ENCODE data around the gene ADARB2.

The ADARB2 gene

DNA sequence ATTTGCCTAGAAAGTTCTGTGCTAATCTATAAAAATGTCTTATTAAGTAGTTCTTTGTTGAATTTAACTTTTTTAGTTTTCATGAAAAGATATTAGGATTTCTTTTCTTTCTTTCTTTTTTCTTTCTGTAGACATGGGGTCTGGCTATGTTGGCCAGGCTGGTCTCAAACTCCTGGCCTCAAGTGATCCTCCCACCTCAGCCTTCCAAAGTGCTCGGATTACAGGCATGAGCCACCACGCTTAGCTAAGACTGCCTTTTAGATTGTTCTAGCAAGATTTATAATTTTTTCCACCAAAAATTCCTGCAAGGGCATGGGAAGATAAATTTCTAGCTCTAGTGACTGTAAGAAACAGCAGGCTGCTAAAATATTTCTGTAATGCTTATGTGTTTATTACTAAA is 540.7 kb downstream of the ADARB2 start:
- no peaks in the 10 kb centered on the region for H3K9me3 ChIP-seq (ENCODE audit: control insufficient read depth in 1 of 2, low read length in 2 of 2)

DNA sequence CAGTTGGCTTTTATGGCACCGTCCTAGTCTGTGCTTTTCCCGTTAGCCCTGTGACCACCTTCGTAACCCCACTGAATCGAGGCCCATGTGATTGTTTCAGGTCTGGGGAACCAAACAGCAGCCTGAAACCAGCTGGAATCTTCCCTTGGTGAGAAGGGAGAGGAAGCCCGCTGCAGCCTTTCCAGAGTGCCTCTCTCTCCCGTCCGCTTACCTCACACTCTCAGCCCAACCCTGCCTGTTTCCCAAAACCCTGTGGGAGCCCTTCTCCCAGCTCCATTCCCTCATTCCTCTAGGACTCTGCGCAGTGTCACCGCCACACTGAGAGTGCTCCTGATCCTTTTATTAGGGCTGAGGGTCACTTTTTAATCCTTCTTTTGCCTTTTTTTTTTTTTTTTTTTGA is 541.5 kb downstream of the ADARB2 start:
- H3K4me3 ChIP-seq (ENCODE audit: low read depth in 1 of 2, low read length in 2 of 2), result no peak overlapping the region
- H3K9me3 ChIP-seq (ENCODE audit: control insufficient read depth in 1 of 2, low read length in 2 of 2), result no peaks in the 10 kb centered on the region
- H3K27ac ChIP-seq (ENCODE audit: low read length), result no peak overlapping the region
- no peaks in the 10 kb centered on the region for H3K27me3 ChIP-seq (ENCODE audit: low read depth, low read length)
- no peaks in the 10 kb centered on the region for H3K4me1 ChIP-seq (ENCODE audit: control insufficient read depth in 1 of 2, insufficient read depth in 2 of 2, low read length in 2 of 2)
- no peaks in the 10 kb centered on the region for H3K36me3 ChIP-seq (ENCODE audit: control insufficient read depth in 1 of 2, insufficient read depth in 2 of 2, low read length in 2 of 2)

More for the DNA sequence above, 540.7 kb downstream of the ADARB2 start:
- Histone ChIP-seq H3K27me3 (ENCODE audit: low read depth, low read length) (no peaks in the 10 kb centered on the region), H3K36me3 (ENCODE audit: control insufficient read depth in 1 of 2, insufficient read depth in 2 of 2, low read length in 2 of 2) (no peaks in the 10 kb centered on the region), H3K27ac (ENCODE audit: low read length) (no peak overlapping the region), H3K4me3 (ENCODE audit: low read depth in 1 of 2, low read length in 2 of 2) (no peak overlapping the region), H3K4me1 (ENCODE audit: control insufficient read depth in 1 of 2, insufficient read depth in 2 of 2, low read length in 2 of 2) (no peaks in the 10 kb centered on the region)

DNA sequence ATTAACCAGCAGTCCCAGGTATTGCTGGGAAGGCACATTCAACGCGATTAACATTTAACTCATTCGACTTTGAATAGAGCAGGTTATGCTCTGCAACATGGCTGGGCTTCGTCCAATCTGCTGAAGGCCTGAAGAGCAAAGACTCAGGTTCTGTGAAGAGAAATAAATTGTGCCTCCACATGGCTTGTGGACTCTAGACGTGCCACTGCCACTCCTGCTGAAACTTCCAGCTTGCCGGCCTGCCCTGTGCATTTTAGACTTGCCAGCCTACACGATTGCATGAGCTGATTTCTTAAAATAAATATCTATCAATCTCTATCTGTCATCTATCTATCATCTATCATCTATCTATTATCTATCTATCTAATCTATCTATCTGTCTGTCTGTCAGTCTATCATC is 543.2 kb downstream of the ADARB2 start:
- H3K4me1 ChIP-seq (ENCODE audit: control insufficient read depth in 1 of 2, insufficient read depth in 2 of 2, low read length in 2 of 2), result no peaks in the 10 kb centered on the region
- no peaks in the 10 kb centered on the region for H3K27me3 ChIP-seq (ENCODE audit: low read depth, low read length)
- no peaks in the 10 kb centered on the region for H3K36me3 ChIP-seq (ENCODE audit: control insufficient read depth in 1 of 2, insufficient read depth in 2 of 2, low read length in 2 of 2)
- H3K9me3 ChIP-seq (ENCODE audit: control insufficient read depth in 1 of 2, low read length in 2 of 2), result no peaks in the 10 kb centered on the region
- H3K4me3 ChIP-seq (ENCODE audit: low read depth in 1 of 2, low read length in 2 of 2), result no peak overlapping the region
- no peak overlapping the region for H3K27ac ChIP-seq (ENCODE audit: low read length)

DNA sequence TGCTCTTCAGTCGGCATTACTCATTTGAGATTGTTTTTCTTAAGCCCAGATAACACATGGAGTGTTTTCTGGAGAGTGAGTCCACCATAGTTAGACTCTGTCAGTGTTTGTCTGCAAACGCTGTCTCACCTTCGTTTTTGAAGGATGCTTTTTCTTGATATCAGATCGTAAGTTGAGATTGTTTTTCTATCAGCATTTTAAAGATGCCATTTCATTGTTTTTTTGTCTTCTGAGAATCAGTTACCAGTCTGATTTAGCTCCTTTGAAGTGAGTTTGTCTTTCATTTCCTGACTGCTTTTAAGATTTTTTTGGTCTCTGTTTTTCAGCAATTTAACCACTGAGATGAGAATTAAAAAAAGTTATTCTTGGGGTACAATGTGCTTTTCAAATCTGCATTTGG is 543.8 kb downstream of the ADARB2 start:
- Histone ChIP-seq H3K27ac (ENCODE audit: low read length) (no peak overlapping the region), H3K36me3 (ENCODE audit: control insufficient read depth in 1 of 2, insufficient read depth in 2 of 2, low read length in 2 of 2) (no peaks in the 10 kb centered on the region), H3K27me3 (ENCODE audit: low read depth, low read length) (no peaks in the 10 kb centered on the region)

DNA sequence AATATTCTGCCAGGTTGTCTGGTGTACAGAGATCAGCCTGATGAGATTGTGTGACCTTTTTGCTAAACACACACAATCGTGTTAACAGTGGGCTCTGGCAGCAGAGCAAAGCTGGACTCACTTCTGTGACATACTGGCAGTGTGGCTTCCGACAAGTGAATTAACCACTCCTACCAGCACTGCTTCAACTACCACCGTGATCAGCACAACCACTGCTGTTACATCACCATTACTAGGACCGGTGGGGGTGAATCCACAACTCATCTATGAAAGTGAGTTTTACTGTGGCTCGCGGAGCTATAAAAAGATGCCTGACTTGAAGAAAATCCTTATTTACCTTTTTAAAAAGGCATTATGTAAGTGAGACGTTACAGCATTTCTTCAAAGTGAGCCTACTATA is 545.6 kb downstream of the ADARB2 start:
- no peaks in the 10 kb centered on the region for H3K27me3 ChIP-seq (ENCODE audit: low read depth, low read length)
- H3K4me1 ChIP-seq (ENCODE audit: control insufficient read depth in 1 of 2, insufficient read depth in 2 of 2, low read length in 2 of 2), result no peaks in the 10 kb centered on the region
- H3K4me3 ChIP-seq (ENCODE audit: low read depth in 1 of 2, low read length in 2 of 2), result no peak overlapping the region
- no peak overlapping the region for H3K27ac ChIP-seq (ENCODE audit: low read length)
- H3K9me3 ChIP-seq (ENCODE audit: control insufficient read depth in 1 of 2, low read length in 2 of 2), result no peaks in the 10 kb centered on the region
- no peaks in the 10 kb centered on the region for H3K36me3 ChIP-seq (ENCODE audit: control insufficient read depth in 1 of 2, insufficient read depth in 2 of 2, low read length in 2 of 2)

More for the DNA sequence above, 543.8 kb downstream of the ADARB2 start:
- no peaks in the 10 kb centered on the region for H3K9me3 ChIP-seq (ENCODE audit: control insufficient read depth in 1 of 2, low read length in 2 of 2)
- H3K4me1 ChIP-seq (ENCODE audit: control insufficient read depth in 1 of 2, insufficient read depth in 2 of 2, low read length in 2 of 2), result no peaks in the 10 kb centered on the region
- H3K4me3 ChIP-seq (ENCODE audit: low read depth in 1 of 2, low read length in 2 of 2), result no peak overlapping the region

DNA sequence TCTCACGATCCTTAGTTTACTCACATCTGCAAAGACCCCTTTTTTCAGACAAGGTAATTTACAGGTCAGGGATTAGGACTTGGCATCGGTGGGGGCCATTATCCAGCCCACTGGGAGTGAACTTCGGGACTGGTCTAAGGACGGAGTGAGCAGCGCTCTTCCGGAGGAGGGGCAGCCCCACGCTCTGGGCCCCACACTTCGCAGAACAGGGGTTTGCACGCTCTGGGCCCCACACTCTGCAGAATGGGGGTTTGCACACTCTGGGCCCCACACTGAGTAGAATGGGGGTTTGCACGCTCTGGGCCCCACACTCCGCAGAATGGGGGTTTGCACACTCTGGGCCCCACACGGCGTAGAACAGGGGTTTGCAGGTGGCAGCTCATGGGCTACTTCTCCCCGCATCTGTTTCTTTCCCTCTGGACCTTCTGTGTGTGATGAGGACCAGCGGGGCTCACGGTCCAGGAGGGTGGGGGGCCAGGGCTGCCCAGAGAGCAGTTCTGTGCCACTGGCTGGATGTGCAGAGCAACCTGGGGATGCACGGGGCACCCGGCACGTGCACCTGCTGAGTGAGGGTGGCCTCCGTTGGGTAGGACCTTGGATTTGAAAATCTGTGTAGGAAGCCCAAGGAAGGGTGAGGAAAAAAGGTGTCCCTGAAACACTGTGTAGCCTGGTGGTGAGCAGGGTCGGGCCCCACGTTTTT is 546.4 kb downstream of the ADARB2 start:
- Histone ChIP-seq H3K9me3 (ENCODE audit: control insufficient read depth in 1 of 2, low read length in 2 of 2) (no peaks in the 10 kb centered on the region), H3K4me3 (ENCODE audit: low read depth in 1 of 2, low read length in 2 of 2) (no peak overlapping the region), H3K27me3 (ENCODE audit: low read depth, low read length) (no peaks in the 10 kb centered on the region), H3K4me1 (ENCODE audit: control insufficient read depth in 1 of 2, insufficient read depth in 2 of 2, low read length in 2 of 2) (no peaks in the 10 kb centered on the region), H3K27ac (ENCODE audit: low read length) (no peak overlapping the region), H3K36me3 (ENCODE audit: control insufficient read depth in 1 of 2, insufficient read depth in 2 of 2, low read length in 2 of 2) (no peaks in the 10 kb centered on the region)

DNA sequence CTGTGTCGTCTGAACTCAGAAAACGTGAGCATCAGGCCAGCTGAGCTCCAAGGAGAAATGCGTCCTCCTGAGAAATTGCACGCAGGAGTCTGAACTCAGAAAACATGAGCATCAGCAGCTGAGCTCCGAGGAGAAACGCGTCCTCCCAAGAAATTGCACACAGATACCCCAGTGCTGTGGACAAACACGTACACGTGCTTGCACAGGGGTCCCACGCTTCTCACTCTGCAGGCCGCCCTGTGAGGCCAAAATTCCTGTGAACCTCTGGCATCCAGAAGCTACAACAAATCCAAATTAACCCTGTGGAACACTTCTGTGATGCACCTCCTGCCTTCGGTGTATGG is 547.3 kb downstream of the ADARB2 start:
- no peaks in the 10 kb centered on the region for H3K9me3 ChIP-seq (ENCODE audit: control insufficient read depth in 1 of 2, low read length in 2 of 2)
- H3K4me1 ChIP-seq (ENCODE audit: control insufficient read depth in 1 of 2, insufficient read depth in 2 of 2, low read length in 2 of 2), result no peaks in the 10 kb centered on the region
- no peak overlapping the region for H3K27ac ChIP-seq (ENCODE audit: low read length)
- no peaks in the 10 kb centered on the region for H3K36me3 ChIP-seq (ENCODE audit: control insufficient read depth in 1 of 2, insufficient read depth in 2 of 2, low read length in 2 of 2)
- no peak overlapping the region for H3K4me3 ChIP-seq (ENCODE audit: low read depth in 1 of 2, low read length in 2 of 2)
- no peaks in the 10 kb centered on the region for H3K27me3 ChIP-seq (ENCODE audit: low read depth, low read length)

DNA sequence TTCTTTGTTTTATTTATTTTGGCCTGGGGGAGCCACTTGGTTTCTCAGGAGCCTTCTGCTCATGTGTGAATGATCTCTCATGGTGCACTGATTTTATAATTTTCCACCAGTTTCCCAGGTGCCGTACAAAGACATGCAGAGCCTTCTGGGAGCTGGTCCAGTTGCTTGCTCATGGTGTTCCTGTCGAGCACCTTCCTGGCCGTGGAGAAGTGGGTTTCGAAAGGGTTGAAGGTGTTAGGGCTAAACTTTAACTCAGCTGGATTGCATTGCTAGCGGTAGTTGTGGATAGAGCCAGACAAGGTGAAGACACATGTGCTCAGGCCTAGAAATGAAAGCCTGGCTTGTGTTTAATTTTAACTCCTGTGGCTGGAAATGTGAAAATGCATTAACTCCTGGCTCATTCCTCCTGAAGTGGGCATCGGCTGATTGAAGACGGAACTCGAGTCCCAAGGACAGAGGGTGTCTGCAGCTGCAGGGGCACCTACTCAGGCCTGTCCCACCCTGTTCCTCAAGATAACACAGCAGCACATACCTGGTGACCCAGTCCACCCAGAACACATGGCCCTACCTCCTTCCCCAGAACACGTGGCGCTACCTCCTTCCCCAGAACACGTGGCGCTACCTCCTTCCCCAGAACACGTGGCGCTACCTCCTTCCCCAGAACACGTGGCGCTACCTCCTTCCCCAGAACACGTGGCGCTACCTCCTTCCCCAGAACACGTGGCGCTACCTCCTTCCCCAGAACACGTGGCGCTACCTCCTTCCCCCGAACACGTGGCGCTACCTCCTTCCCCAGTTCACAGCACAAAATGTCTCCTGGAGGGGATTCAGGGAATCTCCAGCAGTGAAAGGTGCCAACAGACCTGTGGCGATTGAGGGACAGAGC is 547.9 kb downstream of the ADARB2 start:
- no peaks in the 10 kb centered on the region for H3K9me3 ChIP-seq (ENCODE audit: control insufficient read depth in 1 of 2, low read length in 2 of 2)
- H3K27me3 ChIP-seq (ENCODE audit: low read depth, low read length), result no peaks in the 10 kb centered on the region
- no peak overlapping the region for H3K27ac ChIP-seq (ENCODE audit: low read length)
- no peak overlapping the region for H3K4me3 ChIP-seq (ENCODE audit: low read depth in 1 of 2, low read length in 2 of 2)
- H3K36me3 ChIP-seq (ENCODE audit: control insufficient read depth in 1 of 2, insufficient read depth in 2 of 2, low read length in 2 of 2), result no peaks in the 10 kb centered on the region
- no peaks in the 10 kb centered on the region for H3K4me1 ChIP-seq (ENCODE audit: control insufficient read depth in 1 of 2, insufficient read depth in 2 of 2, low read length in 2 of 2)

DNA sequence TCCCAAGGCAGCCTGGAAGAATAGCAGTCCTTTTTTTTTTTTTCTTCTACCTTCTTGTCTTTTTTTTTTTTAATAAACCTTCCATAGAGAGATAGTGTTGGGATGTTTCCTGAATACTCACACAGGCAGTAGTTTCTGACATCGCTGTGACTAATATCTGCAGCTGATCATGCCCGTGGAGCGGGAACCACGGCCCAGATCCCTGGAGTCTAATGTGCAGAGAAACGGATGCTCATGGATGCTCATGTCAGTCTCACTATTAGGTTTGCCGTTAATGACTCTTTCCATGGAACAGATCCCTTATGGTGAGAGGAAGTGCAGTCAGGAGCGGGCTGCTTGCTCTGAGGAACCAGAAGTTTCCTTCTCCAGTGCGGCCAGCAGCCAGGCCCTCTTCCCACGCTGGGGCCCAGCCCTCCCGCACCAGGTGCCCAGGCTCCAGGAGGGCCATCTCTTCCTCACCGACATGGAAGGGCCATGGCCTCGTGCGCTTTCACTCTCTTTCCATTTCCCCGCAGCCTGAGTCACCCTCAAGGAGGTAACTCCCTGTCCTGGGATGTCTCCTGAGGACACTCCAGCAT is 548.7 kb downstream of the ADARB2 start:
- no peaks in the 10 kb centered on the region for H3K36me3 ChIP-seq (ENCODE audit: control insufficient read depth in 1 of 2, insufficient read depth in 2 of 2, low read length in 2 of 2)
- H3K4me3 ChIP-seq (ENCODE audit: low read depth in 1 of 2, low read length in 2 of 2), result no peak overlapping the region
- H3K4me1 ChIP-seq (ENCODE audit: control insufficient read depth in 1 of 2, insufficient read depth in 2 of 2, low read length in 2 of 2), result no peaks in the 10 kb centered on the region
- H3K9me3 ChIP-seq (ENCODE audit: control insufficient read depth in 1 of 2, low read length in 2 of 2), result no peaks in the 10 kb centered on the region
- H3K27me3 ChIP-seq (ENCODE audit: low read depth, low read length), result no peaks in the 10 kb centered on the region
- H3K27ac ChIP-seq (ENCODE audit: low read length), result no peak overlapping the region

DNA sequence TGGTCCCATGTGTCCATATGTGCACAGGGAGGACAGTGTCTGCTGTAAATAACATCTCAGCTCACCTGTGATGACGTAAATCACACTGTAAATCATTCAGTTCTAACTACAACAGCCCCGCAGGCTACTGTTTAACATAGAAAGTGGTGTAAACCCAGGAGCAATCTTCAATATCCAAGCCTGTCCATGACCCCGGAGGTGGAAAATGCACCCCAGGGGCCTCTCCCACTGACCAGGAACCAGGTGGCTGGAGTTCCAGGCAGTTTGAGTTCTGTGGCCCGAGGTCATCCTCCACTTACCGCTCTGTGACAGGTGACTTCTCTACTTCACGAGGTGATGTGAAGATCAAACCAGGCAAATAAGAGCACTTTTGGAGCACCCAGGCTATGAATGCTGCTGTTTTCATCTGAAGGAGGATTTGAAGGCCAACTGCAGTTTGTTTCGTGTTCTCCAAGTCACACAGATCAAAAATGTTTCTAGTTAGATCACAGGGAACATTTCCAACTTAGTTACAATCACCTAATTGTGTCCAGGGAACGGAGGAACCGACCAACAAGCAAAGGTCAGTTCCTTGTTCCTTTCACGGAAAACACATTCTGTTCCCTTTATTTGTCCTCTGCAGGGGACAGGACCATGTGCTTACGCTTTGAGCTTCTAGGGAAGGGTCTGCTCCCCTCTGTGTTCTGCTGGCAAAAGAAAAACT is 549.3 kb downstream of the ADARB2 start:
- Histone ChIP-seq H3K4me3 (ENCODE audit: low read depth in 1 of 2, low read length in 2 of 2) (no peak overlapping the region), H3K36me3 (ENCODE audit: control insufficient read depth in 1 of 2, insufficient read depth in 2 of 2, low read length in 2 of 2) (no peaks in the 10 kb centered on the region), H3K27ac (ENCODE audit: low read length) (no peak overlapping the region), H3K4me1 (ENCODE audit: control insufficient read depth in 1 of 2, insufficient read depth in 2 of 2, low read length in 2 of 2) (no peaks in the 10 kb centered on the region), H3K9me3 (ENCODE audit: control insufficient read depth in 1 of 2, low read length in 2 of 2) (no peaks in the 10 kb centered on the region), H3K27me3 (ENCODE audit: low read depth, low read length) (no peaks in the 10 kb centered on the region)

DNA sequence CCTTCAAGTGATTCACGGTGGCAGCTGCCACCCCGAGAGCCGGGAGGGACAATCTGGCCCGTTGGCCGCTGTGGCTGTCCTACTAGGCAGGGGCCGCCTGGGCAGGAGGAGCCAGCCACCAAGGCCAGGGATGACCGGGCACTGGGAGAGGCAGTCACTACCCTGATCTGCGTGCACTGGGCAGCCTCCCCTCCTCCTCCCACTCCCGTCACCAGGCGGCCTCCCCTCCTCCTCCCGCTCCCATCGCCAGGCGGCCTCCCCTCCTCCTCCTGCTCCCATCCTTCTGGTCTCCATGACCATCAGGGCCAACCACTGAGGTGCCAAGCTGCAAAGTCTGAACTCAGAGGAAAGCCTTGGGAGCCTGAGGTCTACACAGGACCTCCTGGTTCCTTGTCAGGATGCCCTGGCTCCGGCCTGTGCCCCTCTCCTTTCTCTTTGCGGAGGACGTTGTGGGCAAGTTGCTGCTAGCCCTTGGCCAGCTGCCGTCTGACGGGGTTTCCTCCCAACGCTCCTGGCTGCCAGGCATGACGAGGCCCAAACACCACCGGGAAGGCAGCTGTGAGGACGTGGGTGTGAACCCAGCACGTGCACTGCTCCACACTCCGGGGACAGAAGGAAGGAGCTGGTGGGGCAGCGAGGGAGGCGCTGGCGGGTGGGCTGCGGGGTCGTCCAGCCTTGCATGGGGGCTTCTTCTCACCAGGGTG is 550.0 kb downstream of the ADARB2 start:
- H3K9me3 ChIP-seq (ENCODE audit: control insufficient read depth in 1 of 2, low read length in 2 of 2), result no peaks in the 10 kb centered on the region
- H3K4me1 ChIP-seq (ENCODE audit: control insufficient read depth in 1 of 2, insufficient read depth in 2 of 2, low read length in 2 of 2), result no peaks in the 10 kb centered on the region
- no peak overlapping the region for H3K27ac ChIP-seq (ENCODE audit: low read length)
- no peak overlapping the region for H3K4me3 ChIP-seq (ENCODE audit: low read depth in 1 of 2, low read length in 2 of 2)
- no peaks in the 10 kb centered on the region for H3K36me3 ChIP-seq (ENCODE audit: control insufficient read depth in 1 of 2, insufficient read depth in 2 of 2, low read length in 2 of 2)
- H3K27me3 ChIP-seq (ENCODE audit: low read depth, low read length), result no peaks in the 10 kb centered on the region

Data from muscle layer of duodenum (tissue), 2 donors.